ENCODE results near the gene IL33. TPM values are rescaled to one million over a fixed set of nuclear protein-coding genes. Genes with fewer than 3 reads are reported as not detected.

The IL33 gene, protein sequence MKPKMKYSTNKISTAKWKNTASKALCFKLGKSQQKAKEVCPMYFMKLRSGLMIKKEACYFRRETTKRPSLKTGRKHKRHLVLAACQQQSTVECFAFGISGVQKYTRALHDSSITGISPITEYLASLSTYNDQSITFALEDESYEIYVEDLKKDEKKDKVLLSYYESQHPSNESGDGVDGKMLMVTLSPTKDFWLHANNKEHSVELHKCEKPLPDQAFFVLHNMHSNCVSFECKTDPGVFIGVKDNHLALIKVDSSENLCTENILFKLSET
- 39.9 and 138 TPM in 2 replicates for total RNA-seq

DNA sequence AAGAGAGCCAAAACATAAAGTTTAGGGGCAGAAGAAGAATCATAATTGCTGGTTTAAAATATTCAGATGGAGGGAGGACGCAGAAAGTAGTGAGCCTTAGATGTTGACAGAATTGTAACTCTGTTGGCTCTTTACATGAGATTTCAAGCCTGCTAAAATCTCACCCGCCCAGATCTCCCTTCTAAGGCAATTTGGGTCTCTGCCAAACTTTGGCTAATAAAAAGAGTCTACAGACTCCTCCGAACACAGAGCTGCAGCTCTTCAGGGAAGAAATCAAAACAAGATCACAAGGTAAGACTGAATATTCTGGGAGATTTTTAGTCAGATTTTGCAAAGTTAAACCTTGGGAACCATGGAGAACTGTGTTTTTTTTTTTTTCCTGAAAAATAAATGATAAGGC is at the start of gene IL33:
IL33 (plus strand) TSS at position 246 of the 400 bp plus-strand sequence. CDS start 25,888 bp downstream, outside the sequence.

Other genes starting within 250 kb of the IL33 start
- 43.6 and 50.7 TPM in 2 replicates for gene RANBP6, start 200.2 kb upstream of the IL33 start, total RNA-seq
- gene TPD52L3, start 112.6 kb downstream of the IL33 start, total RNA-seq = not detected in 2 replicates
- 74.3 and 90.7 TPM in 2 replicates for gene UHRF2, start 197.4 kb downstream of the IL33 start, total RNA-seq